ENCODE measurements around the gene NUP155. TPM values are rescaled to one million over a fixed set of nuclear protein-coding genes. Genes with fewer than 3 reads are reported as not detected.
A peak's percentile ranks its signal among the peaks of the same experiment; 100 is the strongest.
"Not testable (repeated sequence)": the region's sequence is repeated elsewhere in the genome, so short reads cannot be mapped to it uniquely, and the experiment has no call there.

Gene NUP155
- polyA plus RNA-seq, 2 of the 4 experiments (the other 2 are of a cell fraction): 14.4 to 38.8 TPM

DNA sequence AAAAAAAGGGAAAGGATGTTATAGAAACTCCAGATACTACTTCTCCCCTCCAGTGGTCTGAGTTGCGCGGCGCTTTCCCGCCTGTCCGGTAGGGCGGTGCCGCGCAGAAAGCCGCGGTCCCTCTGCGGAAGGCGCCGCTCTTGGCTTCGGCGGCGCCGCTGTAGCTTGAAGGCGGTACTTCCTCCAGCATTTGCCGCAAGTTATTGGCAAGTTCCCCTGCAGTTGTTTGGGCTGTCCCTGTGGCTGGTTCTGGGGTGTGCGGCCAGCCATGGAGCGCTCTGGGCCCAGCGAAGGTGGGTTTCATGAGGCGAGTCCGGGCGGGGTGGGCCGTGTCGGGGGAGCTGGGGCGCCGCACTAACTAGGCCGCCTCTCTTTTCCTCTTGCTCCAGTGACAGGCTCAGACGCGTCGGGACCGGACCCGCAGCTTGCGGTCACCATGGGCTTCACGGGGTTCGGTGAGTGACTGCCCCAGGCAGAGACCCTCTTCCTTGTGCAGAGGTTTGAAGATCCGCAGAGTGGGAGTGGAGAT is 8.3 kb upstream of the NUP155 start, which contains the start of gene WDR70:
WDR70 (plus strand) TSS at position 219 of the 529 bp plus-strand sequence; CDS start at position 269, 50 bp downstream.
- Histone ChIP-seq H3K27ac (peak within 1 kb of the TSS; percentile 76 to 90), H3K4me2 (peak within 1 kb of the TSS; percentile 73), H3K4me3 (peak within 1 kb of the TSS; percentile 90)
- peak; percentile 53 to 93 for DNase-seq (ENCODE audit: low read depth in 1 of 2, low spot score in 1 of 2)
- CTCF ChIA-PET: interaction anchor here (0.6 to 2.0 kb wide), 4 partner anchors 9 to 1795 kb away, joined by 3 to 11 read pairs (median 3); partner anchors contain the start of gene NUP155
- 2% methylated on average over 38 of the region's 39 CpGs for WGBS (ENCODE audit: missing lambda C conversion rate)
- H3K4me1 ChIP-seq, FAIRE-seq, H3K9me3 ChIP-seq: not testable (repeated sequence)
- TF ChIP-seq PHF8 (IDR thresholded peaks at IDR 0.05; ENCODE audit: borderline replicate concordance, low read depth): peak; percentile 61; the same call in 1 of the 2 replicates
- peak; percentile 63 for TF ChIP-seq POLR2A (IDR thresholded peaks at IDR 0.05; ENCODE audit: low read length)
- 0 out of 5 replicates have a peak, but pooled peaks of 1 of the 2 experiments have one; percentile 6 for TF ChIP-seq RAD21 (conservative IDR thresholded peaks at IDR 0.05 in 1 of 2, IDR thresholded peaks at IDR 0.05 in 1 of 2)
- TF ChIP-seq JUN (IDR thresholded peaks at IDR 0.05): peak; percentile 55 to 74; a peak in 3 of 5 replicates
- TF ChIP-seq KDM5A (IDR thresholded peaks at IDR 0.05): peak; percentile 31; the same call in 1 of the 2 replicates
- TF ChIP-seq, protein P1, sequence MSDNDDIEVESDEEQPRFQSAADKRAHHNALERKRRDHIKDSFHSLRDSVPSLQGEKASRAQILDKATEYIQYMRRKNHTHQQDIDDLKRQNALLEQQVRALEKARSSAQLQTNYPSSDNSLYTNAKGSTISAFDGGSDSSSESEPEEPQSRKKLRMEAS (IDR thresholded peaks at IDR 0.05): peak; percentile 75
- TF ChIP-seq, protein P2, sequence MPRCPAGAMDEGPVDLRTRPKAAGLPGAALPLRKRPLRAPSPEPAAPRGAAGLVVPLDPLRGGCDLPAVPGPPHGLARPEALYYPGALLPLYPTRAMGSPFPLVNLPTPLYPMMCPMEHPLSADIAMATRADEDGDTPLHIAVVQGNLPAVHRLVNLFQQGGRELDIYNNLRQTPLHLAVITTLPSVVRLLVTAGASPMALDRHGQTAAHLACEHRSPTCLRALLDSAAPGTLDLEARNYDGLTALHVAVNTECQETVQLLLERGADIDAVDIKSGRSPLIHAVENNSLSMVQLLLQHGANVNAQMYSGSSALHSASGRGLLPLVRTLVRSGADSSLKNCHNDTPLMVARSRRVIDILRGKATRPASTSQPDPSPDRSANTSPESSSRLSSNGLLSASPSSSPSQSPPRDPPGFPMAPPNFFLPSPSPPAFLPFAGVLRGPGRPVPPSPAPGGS (IDR thresholded peaks at IDR 0.05): 0 out of 3 replicates have a peak, but pooled peaks have one; percentile 39
- TF ChIP-seq, protein P3, sequence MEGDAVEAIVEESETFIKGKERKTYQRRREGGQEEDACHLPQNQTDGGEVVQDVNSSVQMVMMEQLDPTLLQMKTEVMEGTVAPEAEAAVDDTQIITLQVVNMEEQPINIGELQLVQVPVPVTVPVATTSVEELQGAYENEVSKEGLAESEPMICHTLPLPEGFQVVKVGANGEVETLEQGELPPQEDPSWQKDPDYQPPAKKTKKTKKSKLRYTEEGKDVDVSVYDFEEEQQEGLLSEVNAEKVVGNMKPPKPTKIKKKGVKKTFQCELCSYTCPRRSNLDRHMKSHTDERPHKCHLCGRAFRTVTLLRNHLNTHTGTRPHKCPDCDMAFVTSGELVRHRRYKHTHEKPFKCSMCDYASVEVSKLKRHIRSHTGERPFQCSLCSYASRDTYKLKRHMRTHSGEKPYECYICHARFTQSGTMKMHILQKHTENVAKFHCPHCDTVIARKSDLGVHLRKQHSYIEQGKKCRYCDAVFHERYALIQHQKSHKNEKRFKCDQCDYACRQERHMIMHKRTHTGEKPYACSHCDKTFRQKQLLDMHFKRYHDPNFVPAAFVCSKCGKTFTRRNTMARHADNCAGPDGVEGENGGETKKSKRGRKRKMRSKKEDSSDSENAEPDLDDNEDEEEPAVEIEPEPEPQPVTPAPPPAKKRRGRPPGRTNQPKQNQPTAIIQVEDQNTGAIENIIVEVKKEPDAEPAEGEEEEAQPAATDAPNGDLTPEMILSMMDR (IDR thresholded peaks at IDR 0.05): peak; percentile 70
- 0 out of 3 replicates have a peak, but pooled peaks have one; percentile 5 for TF ChIP-seq SMC3 (IDR thresholded peaks at IDR 0.05)
- POLR2A ChIA-PET: interaction anchor here (0.6 to 1.6 kb wide), 5 partner anchors 8 to 1765 kb away, joined by 4 to 51 read pairs (median 6); partner anchors contain the start of gene NUP155
- peak; percentile 100 for ATAC-seq

DNA sequence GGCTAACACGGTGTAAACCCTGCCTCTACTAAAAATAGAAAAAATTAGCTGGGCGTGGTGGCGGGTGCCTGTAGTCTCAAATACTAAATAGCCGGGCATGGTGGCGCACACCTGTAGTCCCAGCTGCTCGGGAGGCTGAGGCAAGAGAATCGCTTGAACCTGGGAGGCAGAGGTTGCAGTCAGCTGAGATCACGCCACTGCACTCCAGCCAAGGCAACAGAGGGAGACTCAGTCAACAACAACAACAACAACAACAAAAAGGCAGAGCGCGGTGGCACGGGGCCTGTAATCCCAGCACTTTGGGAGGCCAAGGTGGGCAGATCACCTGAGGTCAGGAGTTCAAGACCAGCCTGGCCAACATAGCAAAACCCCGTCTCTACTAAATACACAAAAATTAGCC is 7.2 kb upstream of the NUP155 start:
- CTCF ChIA-PET; H3K4me3 ChIP-seq; H3K4me1 ChIP-seq; ATAC-seq; POLR2A ChIA-PET; FAIRE-seq; H3K27ac ChIP-seq; DNase-seq (ENCODE audit: low read depth in 1 of 2, low spot score in 1 of 2); H3K9me3 ChIP-seq; H3K4me2 ChIP-seq: not testable (repeated sequence)
- 92% methylated on average over 12 of the region's 12 CpGs for WGBS (ENCODE audit: missing lambda C conversion rate)

DNA sequence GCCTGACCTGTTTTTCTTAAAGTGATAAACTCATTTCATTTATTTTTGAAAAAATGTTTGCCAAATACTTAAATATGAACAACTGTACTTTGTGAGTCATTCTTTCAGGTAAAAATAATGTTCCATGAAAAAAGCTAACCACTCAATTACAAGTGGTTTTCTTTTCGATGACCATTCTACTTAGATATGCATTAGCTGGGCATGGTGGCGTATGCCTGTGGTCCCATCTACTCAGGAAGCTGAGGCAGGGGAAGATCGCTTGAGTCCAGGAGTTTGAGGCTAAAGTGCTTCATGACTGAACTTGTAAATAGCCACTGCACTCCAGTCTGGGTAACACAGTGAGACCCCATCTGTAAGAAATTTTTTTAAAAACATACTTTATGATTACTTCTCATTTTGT is 4.2 kb upstream of the NUP155 start:
- DNase-seq (ENCODE audit: low read depth in 1 of 2, low spot score in 1 of 2): no peak
- ATAC-seq: no peak
- no peak for TF ChIP-seq POLR2A (IDR thresholded peaks at IDR 0.05; ENCODE audit: low read length)
- ChIA-PET CTCF (interaction anchor here (1.2 kb wide), 1 partner anchor 818 kb away, joined by 3 read pairs; no protein-coding TSS in a partner anchor), POLR2A (no interaction called here)
- Histone ChIP-seq H3K27ac (no peak overlapping the region), H3K4me2 (no peak overlapping the region), H3K4me1 (peaks cover under 1% of the 10 kb centered on the region; the same call in 1 of the 3 replicates), H3K4me3 (no peak overlapping the region), H3K9me3 (no peaks in the 10 kb centered on the region)
- FAIRE-seq: no peak
- 68% methylated on average over 3 of the region's 3 CpGs for WGBS (ENCODE audit: missing lambda C conversion rate)

DNA sequence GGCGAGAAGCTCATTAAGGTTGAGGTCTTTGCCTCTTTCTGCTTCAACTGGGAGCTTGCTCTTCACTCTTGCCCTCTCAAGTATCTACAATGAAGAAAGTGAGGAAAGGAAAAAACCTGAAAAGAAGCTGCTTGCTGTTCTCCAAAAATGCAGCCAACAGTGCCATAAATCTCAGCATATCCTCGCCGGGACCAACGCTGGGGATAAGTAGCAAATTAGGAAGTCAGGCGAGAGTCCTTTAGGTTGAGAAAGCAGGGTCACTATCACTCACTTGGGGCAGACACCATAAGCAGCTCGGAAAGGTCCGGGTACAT is 399 bp downstream of the NUP155 start:
- ChIA-PET CTCF (interaction anchor here (0.9 to 2.4 kb wide), 4 partner anchors 9 to 74 kb away, joined by 3 to 11 read pairs (median 4); partner anchors contain the start of gene WDR70), POLR2A (interaction anchor here (0.6 to 1.7 kb wide), 10 partner anchors 8 to 1478 kb away, joined by 3 to 51 read pairs (median 4); partner anchors contain the start of genes CPLANE1 and WDR70)
- under 1% methylated on average over 7 of the region's 7 CpGs for WGBS (ENCODE audit: missing lambda C conversion rate)

More for the DNA sequence above, 399 bp downstream of the NUP155 start:
- Histone ChIP-seq H3K4me3 (peak overlapping the region; percentile 87), H3K27ac (peak overlapping the region; percentile 86 to 90), H3K4me2 (peak overlapping the region; percentile 89), H3K9me3 (no peaks in the 10 kb centered on the region), H3K4me1 (peaks cover 17% of the 10 kb centered on the region; the same call in 2 of the 3 replicates)
- ATAC-seq (peak in 1 of 2 experiments; percentile 72; a peak in 4 of 6 replicates), FAIRE-seq (no peak), DNase-seq (ENCODE audit: low read depth in 1 of 2, low spot score in 1 of 2) (peak in 1 of 2 experiments; percentile 41)
- no peak for TF ChIP-seq SREBF2 (IDR thresholded peaks at IDR 0.05)
- TF ChIP-seq NFE2L2 (conservative IDR thresholded peaks at IDR 0.05; ENCODE audit: low read length): no peak
- TF ChIP-seq HOXA7 (CRISPR knock-in tag; IDR thresholded peaks at IDR 0.05): no peak
- TF ChIP-seq, protein P4, sequence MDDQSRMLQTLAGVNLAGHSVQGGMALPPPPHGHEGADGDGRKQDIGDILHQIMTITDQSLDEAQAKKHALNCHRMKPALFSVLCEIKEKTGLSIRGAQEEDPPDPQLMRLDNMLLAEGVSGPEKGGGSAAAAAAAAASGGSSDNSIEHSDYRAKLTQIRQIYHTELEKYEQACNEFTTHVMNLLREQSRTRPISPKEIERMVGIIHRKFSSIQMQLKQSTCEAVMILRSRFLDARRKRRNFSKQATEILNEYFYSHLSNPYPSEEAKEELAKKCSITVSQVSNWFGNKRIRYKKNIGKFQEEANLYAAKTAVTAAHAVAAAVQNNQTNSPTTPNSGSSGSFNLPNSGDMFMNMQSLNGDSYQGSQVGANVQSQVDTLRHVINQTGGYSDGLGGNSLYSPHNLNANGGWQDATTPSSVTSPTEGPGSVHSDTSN (IDR thresholded peaks at IDR 0.05): no peak
- no peak for TF ChIP-seq ZNF302 (CRISPR knock-in tag; IDR thresholded peaks at IDR 0.05)
- TF ChIP-seq MYC (IDR thresholded peaks at IDR 0.05; ENCODE audit: borderline replicate concordance, low read length): no peak
- no peak for TF ChIP-seq GATA3 (IDR thresholded peaks at IDR 0.05; ENCODE audit: borderline replicate concordance)
- TF ChIP-seq, protein P5, sequence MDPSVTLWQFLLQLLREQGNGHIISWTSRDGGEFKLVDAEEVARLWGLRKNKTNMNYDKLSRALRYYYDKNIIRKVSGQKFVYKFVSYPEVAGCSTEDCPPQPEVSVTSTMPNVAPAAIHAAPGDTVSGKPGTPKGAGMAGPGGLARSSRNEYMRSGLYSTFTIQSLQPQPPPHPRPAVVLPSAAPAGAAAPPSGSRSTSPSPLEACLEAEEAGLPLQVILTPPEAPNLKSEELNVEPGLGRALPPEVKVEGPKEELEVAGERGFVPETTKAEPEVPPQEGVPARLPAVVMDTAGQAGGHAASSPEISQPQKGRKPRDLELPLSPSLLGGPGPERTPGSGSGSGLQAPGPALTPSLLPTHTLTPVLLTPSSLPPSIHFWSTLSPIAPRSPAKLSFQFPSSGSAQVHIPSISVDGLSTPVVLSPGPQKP (IDR thresholded peaks at IDR 0.05; ENCODE audit: low read depth, low read length): no peak
- TF ChIP-seq SMC3 (IDR thresholded peaks at IDR 0.05): no peak
- no peak for TF ChIP-seq NR3C1 (IDR thresholded peaks at IDR 0.05)
- TF ChIP-seq ZFP36 (IDR thresholded peaks at IDR 0.05; ENCODE audit: borderline replicate concordance, partially characterized antibody): no peak
- TF ChIP-seq RARB (CRISPR knock-in tag; IDR thresholded peaks at IDR 0.05): no peak
- no peak for TF ChIP-seq ESRRA (IDR thresholded peaks at IDR 0.05; ENCODE audit: borderline replicate concordance, low read length)
- no peak for TF ChIP-seq HDAC2 (IDR thresholded peaks at IDR 0.05)
- no peak for TF ChIP-seq FOSB (CRISPR knock-in tag; IDR thresholded peaks at IDR 0.05)
- TF ChIP-seq, protein P1 (IDR thresholded peaks at IDR 0.05): no peak; the same call in 1 of the 2 replicates

Data from A549 (cell line).